PC-9 (cell line): ENCODE data around the gene CHST11.

ENCODE experiments used
- CTCF ChIP-seq: fragments of 200-600 bp; sonication (generic); conservative IDR thresholded peaks from 2 replicates; pipeline ENCODE4 v1.6.1; 2017; ENCODE audit warnings: mixed run types, antibody characterized with exemption, mild to moderate bottlenecking, moderate library complexity
- EZH2 ChIP-seq: fragments of 200-600 bp; sonication (generic); IDR thresholded peaks from 2 replicates; pipeline ENCODE4 v1.8.0; 2017; ENCODE audit warnings: antibody characterized with exemption, low read depth

- no peak for TF ChIP-seq CTCF
- no peak for TF ChIP-seq EZH2
Measured at GRCh38 chr12:104656921-104657320, 200.2 kb downstream of the CHST11 start.
